Effector memory CD8-positive, alpha-beta T cell (primary cell): ENCODE measurements around the gene MALL.
"Not testable (repeated sequence)": the region's sequence is repeated elsewhere in the genome, so short reads cannot be mapped to it uniquely, and the experiment has no call there.

Experiments
- ATAC-seq: fragments of 150-1000 bp; cut with Tn5 transposase; replicated peaks from 2 replicates; pipeline ENCODE4 v1.10.0; 2021; ENCODE audit warnings: mild to moderate bottlenecking, moderate library complexity
- DNase-seq, 3 experiments: peaks; one replicate each; pipeline ENCODE4 v3.0.0; 2021
- H3K27ac Mint-ChIP-seq, 2 donors: one replicate each; pipeline ENCODE4 v1.8.0; 2022; ENCODE audit warnings: mild to moderate bottlenecking in 2 of 2, mixed read lengths in 2 of 2, moderate library complexity in 2 of 2
- H3K27me3 Mint-ChIP-seq, 2 donors: one replicate each; pipeline ENCODE4 v1.8.0; 2022; ENCODE audit warnings: mixed read lengths in 2 of 2
- H3K36me3 Mint-ChIP-seq: one replicate; pipeline ENCODE4 v1.8.0; 2022; ENCODE audit warnings: mild to moderate bottlenecking, moderate library complexity, mixed read lengths; ENCODE audit not compliant: insufficient read depth
- H3K4me1 Mint-ChIP-seq, 2 donors: one replicate each; pipeline ENCODE4 v1.8.0; 2022; ENCODE audit warnings: low read depth in 2 of 2, mixed read lengths in 2 of 2
- H3K4me3 Mint-ChIP-seq, 2 donors: one replicate each; pipeline ENCODE4 v1.8.0; 2022; ENCODE audit warnings: mild to moderate bottlenecking in 2 of 2, mixed read lengths in 2 of 2, moderate library complexity in 2 of 2
- H3K9me3 Mint-ChIP-seq, 2 donors: one replicate each; pipeline ENCODE4 v1.8.0; 2022; ENCODE audit warnings: mixed read lengths in 2 of 2

Gene MALL

DNA sequence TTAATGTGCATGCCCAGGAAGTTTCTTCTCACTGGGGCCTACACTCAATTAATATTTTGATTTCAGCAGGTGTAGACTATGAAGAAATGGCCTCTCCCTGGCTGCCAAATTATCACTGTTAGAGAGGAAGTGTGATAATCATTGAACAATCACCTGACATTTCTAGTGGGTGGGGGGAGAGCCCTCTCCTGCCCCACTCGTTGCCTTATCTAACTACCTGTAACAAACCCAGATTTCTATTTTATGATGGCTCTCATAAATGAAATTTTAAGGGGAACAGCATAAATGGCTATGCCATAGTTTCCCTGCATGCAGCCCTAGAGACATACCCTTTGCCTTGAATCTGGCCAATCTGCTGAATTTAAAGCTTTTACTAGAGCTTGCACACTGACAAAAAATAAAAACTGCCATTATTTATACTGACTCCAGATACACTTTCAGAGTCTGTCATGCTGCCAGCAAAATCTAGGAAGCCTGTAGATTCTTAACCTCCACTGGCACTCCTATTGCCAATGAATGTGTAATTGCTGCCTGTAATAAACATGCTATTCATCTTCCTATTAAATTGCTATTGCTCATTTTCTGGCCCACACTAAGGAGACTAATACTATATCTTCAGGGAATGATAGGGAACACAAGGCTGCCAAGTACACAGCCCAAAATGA, 55.8 kb downstream of the MALL start:
- H3K9me3 Mint-ChIP-seq, DNase-seq, H3K4me1 Mint-ChIP-seq, ATAC-seq, H3K36me3 Mint-ChIP-seq, H3K4me3 Mint-ChIP-seq, H3K27me3 Mint-ChIP-seq, H3K27ac Mint-ChIP-seq: not testable (repeated sequence)

DNA sequence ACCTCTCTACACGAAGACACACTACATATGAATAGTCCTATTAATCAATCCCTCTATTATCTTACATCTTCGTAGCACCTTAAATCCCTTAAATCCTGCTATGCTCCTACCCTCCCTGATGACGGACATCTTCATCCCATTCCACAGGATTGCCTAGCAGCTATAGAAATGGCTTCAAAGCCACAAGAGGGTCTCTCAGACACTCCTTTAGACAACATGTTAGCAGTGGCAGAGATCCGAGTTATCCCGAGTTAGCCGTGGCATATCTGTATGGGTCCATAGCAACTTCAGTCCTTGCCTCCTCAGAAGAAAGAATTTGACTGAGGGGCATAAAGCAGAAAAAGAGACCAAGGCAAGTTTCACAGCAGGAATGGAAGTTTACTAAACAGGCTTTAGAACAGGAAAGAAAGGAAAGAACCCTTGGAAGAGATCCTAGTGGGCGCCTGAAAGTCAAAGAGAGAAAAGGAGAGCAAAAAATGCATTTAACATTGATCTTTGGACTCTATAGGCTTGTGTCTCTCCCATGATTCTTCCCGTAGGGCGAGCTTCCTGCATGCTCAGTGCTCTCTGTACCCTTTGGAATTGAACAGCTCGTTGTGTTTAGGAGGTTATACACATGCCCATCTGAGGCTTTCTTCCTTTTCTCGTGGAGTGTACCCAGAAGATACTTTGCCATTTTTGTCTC, 56.5 kb downstream of the MALL start:
- not testable (repeated sequence) for H3K27me3 Mint-ChIP-seq, DNase-seq, H3K27ac Mint-ChIP-seq, H3K36me3 Mint-ChIP-seq, H3K9me3 Mint-ChIP-seq, ATAC-seq, H3K4me1 Mint-ChIP-seq, H3K4me3 Mint-ChIP-seq

DNA sequence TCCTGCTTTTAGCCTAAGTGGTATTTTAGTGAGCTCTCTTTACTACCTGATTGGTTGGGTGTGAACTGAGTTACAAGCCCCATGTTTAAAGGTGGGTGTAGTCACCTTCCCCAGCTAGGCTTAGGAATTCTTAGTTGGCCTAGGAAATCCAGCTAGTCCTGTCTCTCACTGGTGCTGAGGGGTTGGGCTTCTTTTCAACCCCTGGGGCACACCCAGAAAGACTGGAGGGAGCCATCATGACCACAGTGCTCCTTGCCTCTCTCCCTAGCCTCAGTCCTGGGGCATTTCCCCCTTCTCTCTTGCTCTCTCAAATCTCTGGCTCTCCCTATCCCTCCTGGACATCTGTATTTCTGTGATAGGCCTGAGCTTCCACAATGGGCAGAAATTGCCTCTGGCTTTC, 57.6 kb downstream of the MALL start:
- H3K27ac Mint-ChIP-seq, H3K4me3 Mint-ChIP-seq, H3K36me3 Mint-ChIP-seq, ATAC-seq, H3K4me1 Mint-ChIP-seq, H3K27me3 Mint-ChIP-seq, H3K9me3 Mint-ChIP-seq, DNase-seq: not testable (repeated sequence)

DNA sequence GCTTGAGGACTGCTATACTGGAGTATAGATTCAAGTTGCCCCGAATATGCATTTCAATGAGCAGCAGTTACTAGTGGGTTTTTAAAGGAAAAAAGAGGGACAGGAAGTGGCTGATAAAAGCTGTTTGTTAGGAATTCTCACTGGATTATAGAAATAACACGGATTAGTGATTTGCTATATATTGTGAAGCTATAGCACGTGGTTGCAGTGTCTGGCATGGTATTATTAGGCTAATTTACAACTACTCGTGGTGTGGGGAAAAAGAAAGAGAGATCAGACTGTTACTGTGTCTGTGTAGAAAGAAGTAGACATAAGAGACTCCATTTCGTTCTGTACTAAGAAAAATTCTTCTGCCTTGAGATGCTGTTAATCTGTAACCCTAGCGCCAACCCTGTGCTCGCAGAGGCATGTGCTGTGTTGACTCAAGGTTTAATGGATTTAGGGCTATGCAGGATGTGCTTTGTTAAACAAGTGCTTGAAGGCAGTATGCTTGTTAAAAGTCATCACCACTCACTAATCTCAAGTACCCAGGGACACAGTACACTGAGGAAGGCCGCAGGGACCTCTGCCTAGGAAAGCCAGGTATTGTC, 59.7 kb downstream of the MALL start:
- DNase-seq, H3K27ac Mint-ChIP-seq, H3K9me3 Mint-ChIP-seq, H3K36me3 Mint-ChIP-seq, H3K4me3 Mint-ChIP-seq, ATAC-seq, H3K4me1 Mint-ChIP-seq, H3K27me3 Mint-ChIP-seq: not testable (repeated sequence)

DNA sequence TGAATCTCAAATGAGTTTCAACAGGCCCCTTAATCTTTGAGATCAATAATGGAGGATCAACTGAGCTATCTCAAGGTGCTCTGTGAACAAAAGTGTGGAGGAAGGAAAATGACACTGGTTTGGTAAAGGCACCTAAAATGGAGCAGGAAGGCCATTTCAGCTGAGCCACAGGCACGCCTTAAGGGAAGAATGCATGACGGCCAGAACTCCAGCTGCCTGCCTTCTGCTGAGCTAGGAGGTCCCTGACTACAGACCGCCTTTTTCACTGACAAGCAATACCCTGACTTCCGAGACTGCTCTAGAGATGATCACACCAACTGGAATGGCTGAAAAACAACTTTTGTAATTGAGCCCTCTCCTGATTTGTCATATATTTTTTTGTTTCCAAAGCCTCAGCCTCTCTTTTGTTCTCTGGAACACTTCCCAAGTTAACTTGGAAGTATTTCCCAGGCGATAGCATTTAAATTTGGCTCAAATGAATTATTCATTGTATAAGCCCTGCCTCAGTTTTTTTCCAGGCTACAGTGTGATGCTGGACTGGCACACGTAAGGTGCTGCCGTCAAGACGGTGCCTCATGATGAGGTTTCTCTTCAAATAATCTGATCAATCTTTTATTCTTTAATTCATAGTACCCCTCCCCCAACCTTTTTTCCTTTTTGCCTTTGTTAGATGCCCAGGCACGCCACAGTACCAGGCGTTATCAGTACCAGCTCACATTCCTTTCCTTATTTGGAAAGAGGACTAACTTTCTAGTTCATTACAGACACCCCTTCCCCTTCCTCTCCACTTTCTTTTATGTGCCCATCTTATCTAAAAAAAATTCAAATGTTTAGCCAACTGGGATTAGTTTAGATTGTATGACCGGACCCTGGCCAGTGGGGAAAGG, 60.9 kb downstream of the MALL start:
- H3K36me3 Mint-ChIP-seq, H3K27ac Mint-ChIP-seq, H3K4me3 Mint-ChIP-seq, H3K4me1 Mint-ChIP-seq, H3K9me3 Mint-ChIP-seq, DNase-seq, ATAC-seq, H3K27me3 Mint-ChIP-seq: not testable (repeated sequence)

DNA sequence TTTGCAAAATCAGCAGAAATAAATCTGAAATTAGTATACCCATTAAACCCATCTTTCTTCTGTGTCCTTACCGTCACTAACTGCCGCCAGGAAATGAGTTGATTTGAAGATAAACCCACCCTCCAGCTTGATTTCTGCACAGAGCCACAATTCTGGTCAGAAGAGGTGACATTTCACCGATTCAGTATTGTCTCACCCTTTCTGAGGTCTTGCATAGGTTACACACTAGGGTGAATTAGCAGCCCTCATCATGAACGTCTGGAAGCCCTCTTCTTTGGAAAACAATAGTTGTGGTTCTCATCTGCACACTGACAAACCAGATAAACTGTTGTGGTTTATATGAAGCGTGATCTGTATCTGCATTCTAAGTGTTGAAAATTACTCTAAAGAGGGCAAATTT, 61.9 kb downstream of the MALL start:
- not testable (repeated sequence) for H3K36me3 Mint-ChIP-seq, DNase-seq, H3K27me3 Mint-ChIP-seq, ATAC-seq, H3K4me3 Mint-ChIP-seq, H3K9me3 Mint-ChIP-seq, H3K4me1 Mint-ChIP-seq, H3K27ac Mint-ChIP-seq

DNA sequence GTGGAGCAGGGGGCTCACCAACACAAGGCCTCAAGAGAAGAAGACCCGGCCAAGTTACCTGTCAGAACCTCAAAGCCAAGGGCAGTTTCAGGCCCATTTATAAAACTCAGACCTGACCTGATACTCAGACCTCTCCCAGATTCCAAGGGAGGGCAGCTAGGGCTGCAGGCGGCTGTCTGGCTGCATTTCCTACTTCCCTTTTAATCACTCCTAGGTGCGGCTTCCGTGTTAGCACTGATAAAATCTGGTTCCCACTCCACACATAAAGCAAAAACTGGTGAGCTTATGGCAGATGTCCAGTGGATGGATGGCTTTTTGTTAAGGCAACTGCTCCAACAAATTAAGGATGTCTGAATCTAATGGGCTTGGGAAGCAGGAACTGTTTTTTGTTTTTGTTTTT, 63.5 kb downstream of the MALL start:
- not testable (repeated sequence) for H3K36me3 Mint-ChIP-seq, H3K9me3 Mint-ChIP-seq, H3K27ac Mint-ChIP-seq, DNase-seq, H3K27me3 Mint-ChIP-seq, H3K4me3 Mint-ChIP-seq, ATAC-seq, H3K4me1 Mint-ChIP-seq

DNA sequence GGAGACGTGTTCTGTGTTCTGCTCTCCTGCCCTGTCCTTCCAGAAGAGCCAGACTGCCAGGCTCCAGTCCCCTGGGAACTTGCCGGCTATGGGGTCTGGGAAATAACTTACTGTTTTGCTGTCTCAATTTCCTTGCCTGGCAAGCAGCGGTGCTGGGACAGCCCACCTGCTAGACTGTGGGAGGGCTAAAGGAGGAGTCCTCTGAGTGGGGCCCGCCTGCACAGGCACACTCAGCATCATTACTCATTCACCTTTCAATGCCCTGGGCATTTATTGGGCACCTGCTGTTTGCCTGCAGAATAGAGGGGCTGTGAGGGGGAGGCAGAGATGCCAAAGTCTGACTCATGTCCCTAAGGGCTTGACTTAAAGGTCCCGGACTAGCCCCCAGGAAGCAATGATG, 65.4 kb downstream of the MALL start:
- ATAC-seq, H3K27me3 Mint-ChIP-seq, H3K4me1 Mint-ChIP-seq, H3K4me3 Mint-ChIP-seq, H3K36me3 Mint-ChIP-seq, H3K9me3 Mint-ChIP-seq, H3K27ac Mint-ChIP-seq, DNase-seq: not testable (repeated sequence)

DNA sequence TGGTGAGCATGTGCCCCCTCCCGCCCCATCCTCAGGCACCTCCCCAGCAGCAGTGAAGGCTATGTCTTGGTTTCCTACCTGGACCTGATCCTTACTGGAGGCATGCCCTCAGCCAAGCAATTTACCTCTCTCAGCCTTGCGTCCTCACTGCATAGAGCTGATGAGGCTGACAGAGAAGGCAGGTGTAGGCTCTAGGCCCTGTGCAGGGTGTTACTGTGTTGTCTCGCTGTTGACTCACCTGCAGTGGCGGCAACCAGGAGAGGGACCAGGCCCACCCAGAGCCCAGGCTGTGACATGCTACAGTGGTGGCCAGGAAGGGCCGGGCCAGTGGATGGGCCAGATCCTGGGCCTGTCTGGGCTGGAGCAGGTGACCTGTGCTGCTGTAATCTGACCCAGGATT, 65.9 kb downstream of the MALL start:
- not testable (repeated sequence) for H3K9me3 Mint-ChIP-seq, H3K4me3 Mint-ChIP-seq, H3K27me3 Mint-ChIP-seq, H3K4me1 Mint-ChIP-seq, H3K36me3 Mint-ChIP-seq, ATAC-seq, H3K27ac Mint-ChIP-seq, DNase-seq

DNA sequence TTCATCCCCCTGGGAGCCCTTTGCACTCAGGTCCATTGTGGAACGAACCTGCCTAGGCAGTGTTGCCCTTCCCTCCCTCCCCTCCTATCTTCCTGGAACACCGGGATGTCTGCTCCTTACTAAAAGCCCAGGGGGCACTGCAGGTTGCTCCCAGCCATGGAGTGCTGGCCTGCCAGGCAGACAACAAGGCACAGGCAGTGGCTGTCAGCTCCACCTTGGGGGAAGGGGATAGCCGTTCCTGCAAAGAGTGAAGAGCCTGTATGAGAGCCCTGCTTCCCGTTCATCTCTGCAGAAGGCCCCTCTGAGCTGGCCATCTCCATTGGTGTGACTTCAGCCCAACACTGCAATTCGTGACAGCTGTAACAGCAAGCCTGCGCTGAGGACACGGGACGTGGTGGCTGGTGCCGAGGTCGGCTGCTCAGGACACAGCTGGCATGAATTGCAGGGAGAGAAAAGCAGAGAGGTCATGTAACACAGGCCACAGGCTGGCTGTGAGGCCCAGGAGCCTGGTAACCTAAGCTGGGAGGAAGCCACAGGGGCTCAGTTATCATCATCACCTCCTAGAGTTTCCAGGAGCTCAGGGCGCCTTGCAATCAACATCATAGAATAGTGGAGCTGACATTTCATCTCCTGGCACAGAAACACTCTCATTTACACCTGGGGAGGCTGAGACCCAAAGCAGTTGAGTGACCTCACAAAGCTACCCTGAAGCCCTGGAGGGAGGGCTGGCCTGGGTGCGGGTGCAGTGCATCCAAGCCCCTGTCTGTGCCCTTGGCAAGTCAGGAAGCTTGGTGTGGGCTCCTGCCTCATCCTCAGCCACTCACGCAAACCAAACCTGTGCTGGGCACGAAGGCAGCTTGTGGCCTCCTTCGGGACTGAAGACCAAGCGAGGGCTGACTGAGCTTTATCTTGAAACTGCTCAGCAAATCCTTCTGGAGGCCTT, 67.1 kb downstream of the MALL start:
- ATAC-seq, H3K4me1 Mint-ChIP-seq, H3K4me3 Mint-ChIP-seq, H3K27me3 Mint-ChIP-seq, H3K9me3 Mint-ChIP-seq, H3K36me3 Mint-ChIP-seq, DNase-seq, H3K27ac Mint-ChIP-seq: not testable (repeated sequence)

DNA sequence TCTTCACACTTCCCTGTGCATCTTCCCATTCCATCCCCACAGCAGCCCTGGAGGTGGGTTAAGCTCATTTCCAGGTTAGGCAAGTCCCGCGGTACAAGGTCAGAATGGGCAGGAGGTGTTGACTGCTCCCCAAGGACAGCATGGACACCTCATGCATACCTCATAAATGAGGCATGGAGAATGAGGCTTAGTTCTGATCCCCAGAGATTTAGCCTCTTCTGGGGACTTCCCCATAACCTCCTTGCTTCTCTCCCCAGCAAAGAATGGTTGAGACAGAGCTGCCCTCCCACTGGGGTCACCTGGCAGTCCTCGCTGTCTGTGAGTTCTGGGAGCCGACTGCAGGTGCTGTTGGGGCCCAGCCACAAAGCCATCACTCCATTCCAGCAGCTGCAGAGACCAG, 68.4 kb downstream of the MALL start:
- not testable (repeated sequence) for H3K27me3 Mint-ChIP-seq, H3K27ac Mint-ChIP-seq, H3K9me3 Mint-ChIP-seq, ATAC-seq, DNase-seq, H3K4me1 Mint-ChIP-seq, H3K36me3 Mint-ChIP-seq, H3K4me3 Mint-ChIP-seq

DNA sequence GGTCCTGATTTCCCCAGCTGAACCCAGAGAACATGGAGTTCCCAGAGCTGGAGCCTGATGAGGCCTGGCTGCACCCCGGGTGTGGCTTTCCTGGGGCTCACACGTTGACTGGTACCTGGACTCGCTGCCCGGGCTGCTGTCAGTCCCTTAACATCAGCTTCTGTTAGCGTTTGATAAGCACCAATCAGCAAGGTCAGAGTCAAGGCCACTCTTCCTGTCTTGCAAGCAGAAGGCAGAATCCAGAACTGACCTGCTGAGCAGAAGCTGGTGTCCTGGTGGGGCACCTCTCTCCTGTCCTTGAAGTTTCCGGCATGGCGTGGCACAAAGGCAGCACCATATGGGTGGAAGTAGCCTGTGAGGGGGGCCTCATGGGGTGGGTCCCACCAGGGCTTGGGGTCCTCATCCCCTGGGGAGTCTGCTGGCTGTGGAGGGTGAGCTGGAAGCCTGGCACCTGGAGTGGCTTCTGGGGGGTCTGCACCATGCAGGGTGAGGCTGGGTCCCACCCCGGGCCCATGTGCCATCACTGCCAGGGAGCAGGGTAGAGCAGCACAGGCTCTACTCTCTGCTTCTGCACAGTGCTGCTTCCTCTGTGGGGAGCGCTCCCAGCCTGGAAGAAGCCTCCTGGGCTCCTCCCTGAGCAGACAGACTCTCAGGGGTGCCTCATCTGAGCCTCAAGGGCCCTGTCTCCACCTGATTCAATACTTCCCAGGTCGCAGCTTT, 73.5 kb downstream of the MALL start:
- not testable (repeated sequence) for H3K4me1 Mint-ChIP-seq, H3K27ac Mint-ChIP-seq, DNase-seq, ATAC-seq, H3K36me3 Mint-ChIP-seq, H3K4me3 Mint-ChIP-seq, H3K9me3 Mint-ChIP-seq, H3K27me3 Mint-ChIP-seq
